Measurements from ENCODE around the gene ARSG.

The ARSG gene

GRCh38 chr17:68378268-68379176, 87.2 kb downstream of the ARSG start:
- peak; percentile 63 for DNase-seq (ENCODE audit: low read depth)

GRCh38 chr17:68379177-68379510, 87.8 kb downstream of the ARSG start:
- DNase-seq (ENCODE audit: low read depth) = no peak

GRCh38 chr17:68379692-68380677, 88.7 kb downstream of the ARSG start:
- no peak for DNase-seq (ENCODE audit: low read depth)

- no peak for DNase-seq (ENCODE audit: low read depth)
These were observed 90.0 kb downstream of the ARSG start for GRCh38 chr17:68381076-68381900.

- DNase-seq (ENCODE audit: low read depth) = no peak
These were observed 91.3 kb downstream of the ARSG start for GRCh38 chr17:68382582-68383085.

- DNase-seq (ENCODE audit: low read depth) = no peak
These were observed 91.8 kb downstream of the ARSG start for GRCh38 chr17:68383120-68383442.

GRCh38 chr17:68383443-68384321, 92.4 kb downstream of the ARSG start:
- DNase-seq (ENCODE audit: low read depth) = peak; percentile 80

- DNase-seq (ENCODE audit: low read depth) = no peak
These were observed 93.2 kb downstream of the ARSG start for GRCh38 chr17:68384471-68384870.

GRCh38 chr17:68384941-68385340, 93.6 kb downstream of the ARSG start:
- DNase-seq (ENCODE audit: low read depth) = no peak

GRCh38 chr17:68385490-68386215, 94.4 kb downstream of the ARSG start:
- DNase-seq (ENCODE audit: low read depth) = no peak

- DNase-seq (ENCODE audit: low read depth) = no peak
These were observed 96.3 kb downstream of the ARSG start for GRCh38 chr17:68387435-68388218.

- no peak for DNase-seq (ENCODE audit: low read depth)
These were observed 97.7 kb downstream of the ARSG start for GRCh38 chr17:68389041-68389440.

GRCh38 chr17:68390888-68391545, 99.7 kb downstream of the ARSG start:
- no peak for DNase-seq (ENCODE audit: low read depth)

- no peak for DNase-seq (ENCODE audit: low read depth)
These were observed 100.4 kb downstream of the ARSG start for GRCh38 chr17:68391561-68392268.

- DNase-seq (ENCODE audit: low read depth) = no peak
These were observed 103.5 kb downstream of the ARSG start for GRCh38 chr17:68394608-68395331.

GRCh38 chr17:68396226-68397107, 105.2 kb downstream of the ARSG start:
- DNase-seq (ENCODE audit: low read depth) = no peak

All from HS-5 (cell line).